ENCODE data around the gene MYD88.
A peak's percentile ranks its signal among the peaks of the same experiment; 100 is the strongest.

The MYD88 gene

DNA sequence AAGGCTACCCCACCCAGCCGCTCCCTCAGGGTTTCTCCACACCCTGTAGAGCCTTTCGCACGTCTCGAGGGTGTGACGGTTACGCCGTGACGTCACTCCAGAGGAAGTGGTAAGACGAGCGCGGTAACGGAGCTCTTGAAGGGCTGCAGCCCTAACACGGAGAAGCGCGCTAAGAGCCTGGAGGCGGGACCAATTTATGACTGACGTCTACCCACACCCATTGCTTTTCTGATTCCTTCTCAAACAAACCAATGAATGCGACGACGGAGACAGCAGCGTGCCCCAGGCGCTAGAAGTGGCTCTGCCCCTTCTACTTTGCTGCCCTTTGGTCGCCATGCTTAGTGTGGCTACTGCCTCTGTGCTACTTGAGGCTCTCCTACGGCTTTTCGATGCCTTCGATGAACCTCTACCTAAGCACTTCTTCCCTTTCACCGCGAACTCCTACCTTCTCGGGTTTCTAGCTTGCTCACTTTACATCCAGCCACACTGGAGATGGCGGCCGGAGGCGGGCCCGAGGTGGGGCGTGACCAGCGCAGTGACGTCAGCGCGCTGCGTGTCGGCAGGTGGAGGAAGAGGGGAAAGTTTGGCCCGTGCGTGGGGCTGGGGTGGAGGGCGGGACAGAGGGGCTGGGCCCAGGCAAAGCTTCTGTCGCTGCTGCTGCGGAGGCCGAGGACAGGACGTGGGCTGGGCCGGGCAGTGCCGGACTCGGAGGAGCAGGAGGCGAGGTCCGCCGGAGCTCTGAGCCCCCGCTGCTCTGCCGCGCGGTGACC is 26.7 kb downstream of the MYD88 start, which contains the start of gene OXSR1:
Gene OXSR1 (plus strand): TSS at position 586 of the 770 bp plus-strand sequence. CDS start 340 bp downstream, outside the sequence.
- H3K36me3 ChIP-seq (ENCODE audit: control insufficient read depth, insufficient read depth, low read length) = no peaks in the 10 kb centered on the region
- H3K23ac ChIP-seq (ENCODE audit: low read length) = peak within 1 kb of the TSS; percentile 59
- H3K9ac ChIP-seq (ENCODE audit: low read length) = peak within 1 kb of the TSS; percentile 90
- no peaks in the 10 kb centered on the region for H3K4me1 ChIP-seq (ENCODE audit: control insufficient read depth, low read depth, low read length)
- H3K79me1 ChIP-seq (ENCODE audit: low read length) = peaks cover 8% of the 10 kb centered on the region
- peaks cover 33% of the 10 kb centered on the region for H3K79me2 ChIP-seq (ENCODE audit: control insufficient read depth, insufficient read depth, low read length)
- peak within 1 kb of the TSS; percentile 86 for H3K4me2 ChIP-seq (ENCODE audit: low read length)
- H2BK15ac ChIP-seq (replicated peaks; ENCODE audit: low read depth) = no peak within 1 kb of the TSS
- peak within 1 kb of the TSS; percentile 84 for H3K4me3 ChIP-seq (ENCODE audit: low read length)
- no peaks in the 10 kb centered on the region for H3K27me3 ChIP-seq (ENCODE audit: insufficient read depth, low read length, poor library complexity)
- no peak within 1 kb of the TSS for H2AK5ac ChIP-seq (ENCODE audit: low read length)
- H4K8ac ChIP-seq (ENCODE audit: low read depth, low read length) = no peak within 1 kb of the TSS
- H3K4ac ChIP-seq (ENCODE audit: low read depth, low read length) = peak within 1 kb of the TSS; percentile 62
- peak within 1 kb of the TSS; percentile 86 for H3K18ac ChIP-seq (ENCODE audit: low read length)
- H2BK120ac ChIP-seq (ENCODE audit: low read depth, low read length) = no peak within 1 kb of the TSS
- H3K27ac ChIP-seq (ENCODE audit: low read depth, low read length) = peak within 1 kb of the TSS; percentile 70
- peak within 1 kb of the TSS; percentile 97 for H2BK5ac ChIP-seq (ENCODE audit: low read length)
- peak within 1 kb of the TSS; percentile 99 for H3K56ac ChIP-seq (ENCODE audit: low read length)
- DNase-seq = peak; percentile 99
- no CpG with 5 or more reads among the region's 57 CpGs for WGBS (ENCODE audit: extremely low coverage, insufficient coverage, low lambda C conversion rate)
- peak within 1 kb of the TSS; percentile 98 for H4K5ac ChIP-seq (ENCODE audit: low read length)

DNA sequence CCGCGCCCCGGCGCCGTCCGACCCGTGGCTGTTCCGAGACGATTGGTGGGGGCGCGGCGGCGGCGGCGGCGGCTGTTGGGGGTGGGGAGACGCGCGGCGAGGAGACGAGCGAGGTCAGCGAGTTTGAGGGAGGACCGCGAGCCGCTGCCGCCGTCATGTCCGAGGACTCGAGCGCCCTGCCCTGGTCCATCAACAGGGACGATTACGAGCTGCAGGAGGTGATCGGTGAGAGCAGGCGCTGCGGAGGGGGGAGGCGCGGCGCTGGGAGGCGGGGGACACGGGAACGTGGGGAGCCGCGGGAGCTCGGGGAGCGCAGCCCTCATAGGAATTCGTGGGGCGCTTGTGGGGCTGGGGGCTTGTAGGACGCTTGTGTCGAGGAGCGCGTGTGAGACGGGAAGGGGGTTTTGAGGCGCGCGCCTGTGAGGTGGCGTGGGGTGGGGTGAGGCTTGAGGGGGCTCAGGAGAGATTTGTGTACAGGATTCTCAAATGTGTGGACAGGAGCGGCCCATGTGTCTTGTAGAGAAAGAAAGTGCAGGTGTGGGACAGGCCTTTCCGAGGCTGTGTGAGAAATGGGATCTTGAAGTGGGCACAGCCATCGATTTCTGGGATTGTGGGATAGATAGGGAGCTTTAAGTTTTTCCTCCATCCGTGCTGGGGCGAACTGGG is 27.4 kb downstream of the MYD88 start:
- peak; percentile 61 for DNase-seq
- no peak overlapping the region for H2BK5ac ChIP-seq (ENCODE audit: low read length)
- no peaks in the 10 kb centered on the region for H3K27me3 ChIP-seq (ENCODE audit: insufficient read depth, low read length, poor library complexity)
- H2AK5ac ChIP-seq (ENCODE audit: low read length) = no peak overlapping the region
- H3K23ac ChIP-seq (ENCODE audit: low read length) = peak overlapping the region; percentile 59
- H3K4me1 ChIP-seq (ENCODE audit: control insufficient read depth, low read depth, low read length) = no peaks in the 10 kb centered on the region
- H3K36me3 ChIP-seq (ENCODE audit: control insufficient read depth, insufficient read depth, low read length) = no peaks in the 10 kb centered on the region
- H3K79me2 ChIP-seq (ENCODE audit: control insufficient read depth, insufficient read depth, low read length) = peaks cover 38% of the 10 kb centered on the region
- H3K56ac ChIP-seq (ENCODE audit: low read length) = peak overlapping the region; percentile 99
- H2BK15ac ChIP-seq (replicated peaks; ENCODE audit: low read depth) = no peak overlapping the region
- WGBS (ENCODE audit: extremely low coverage, insufficient coverage, low lambda C conversion rate) = no CpG with 5 or more reads among the region's 62 CpGs
- H3K4me2 ChIP-seq (ENCODE audit: low read length) = peak overlapping the region; percentile 86
- H4K8ac ChIP-seq (ENCODE audit: low read depth, low read length) = no peak overlapping the region
- H3K4me3 ChIP-seq (ENCODE audit: low read length) = peak overlapping the region; percentile 84
- H2BK120ac ChIP-seq (ENCODE audit: low read depth, low read length) = no peak overlapping the region
- H3K79me1 ChIP-seq (ENCODE audit: low read length) = peaks cover 8% of the 10 kb centered on the region
- H3K27ac ChIP-seq (ENCODE audit: low read depth, low read length) = peak overlapping the region; percentile 70
- H4K5ac ChIP-seq (ENCODE audit: low read length) = no peak overlapping the region
- peak overlapping the region; percentile 86 for H3K18ac ChIP-seq (ENCODE audit: low read length)
- H3K4ac ChIP-seq (ENCODE audit: low read depth, low read length) = peak overlapping the region; percentile 48
- peak overlapping the region; percentile 71 for H3K9ac ChIP-seq (ENCODE audit: low read length)

DNA sequence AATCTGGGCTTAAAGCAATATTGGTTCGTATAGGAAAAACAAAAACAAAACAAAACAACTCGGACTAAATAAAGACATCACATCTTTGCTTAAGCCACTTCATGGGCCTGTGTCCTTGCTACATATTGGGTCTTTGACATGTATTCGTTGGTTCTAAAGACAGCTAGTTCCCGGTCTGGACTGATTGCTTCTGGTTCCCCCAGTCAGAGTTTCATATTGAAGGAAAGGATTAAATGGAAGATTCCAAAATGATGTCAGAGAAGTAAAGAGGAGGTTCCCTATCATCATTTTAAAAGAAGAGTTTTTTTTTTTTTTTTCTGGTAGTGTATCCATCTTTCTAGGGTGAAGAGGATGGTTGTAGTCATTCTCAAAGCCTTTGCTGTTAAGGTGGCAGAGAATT is 29.1 kb downstream of the MYD88 start:
- Histone ChIP-seq H3K4me3 (ENCODE audit: low read length) (no peak overlapping the region), H3K79me1 (ENCODE audit: low read length) (peaks cover 9% of the 10 kb centered on the region), H3K36me3 (ENCODE audit: control insufficient read depth, insufficient read depth, low read length) (no peaks in the 10 kb centered on the region), H3K4me1 (ENCODE audit: control insufficient read depth, low read depth, low read length) (no peaks in the 10 kb centered on the region), H3K4ac (ENCODE audit: low read depth, low read length) (no peak overlapping the region), H3K79me2 (ENCODE audit: control insufficient read depth, insufficient read depth, low read length) (peaks cover 45% of the 10 kb centered on the region), H3K18ac (ENCODE audit: low read length) (no peak overlapping the region), H4K8ac (ENCODE audit: low read depth, low read length) (no peak overlapping the region), H4K5ac (ENCODE audit: low read length) (no peak overlapping the region), H3K9ac (ENCODE audit: low read length) (no peak overlapping the region), H2BK15ac (replicated peaks; ENCODE audit: low read depth) (no peak overlapping the region), H3K4me2 (ENCODE audit: low read length) (no peak overlapping the region), H3K27ac (ENCODE audit: low read depth, low read length) (no peak overlapping the region), H2BK5ac (ENCODE audit: low read length) (no peak overlapping the region), H2BK120ac (ENCODE audit: low read depth, low read length) (no peak overlapping the region), H2AK5ac (ENCODE audit: low read length) (no peak overlapping the region), H3K56ac (ENCODE audit: low read length) (no peak overlapping the region), H3K23ac (ENCODE audit: low read length) (no peak overlapping the region), H3K27me3 (ENCODE audit: insufficient read depth, low read length, poor library complexity) (no peaks in the 10 kb centered on the region)
- WGBS (ENCODE audit: extremely low coverage, insufficient coverage, low lambda C conversion rate) = no CpG with 5 or more reads among the region's 4 CpGs
- DNase-seq = no peak

DNA sequence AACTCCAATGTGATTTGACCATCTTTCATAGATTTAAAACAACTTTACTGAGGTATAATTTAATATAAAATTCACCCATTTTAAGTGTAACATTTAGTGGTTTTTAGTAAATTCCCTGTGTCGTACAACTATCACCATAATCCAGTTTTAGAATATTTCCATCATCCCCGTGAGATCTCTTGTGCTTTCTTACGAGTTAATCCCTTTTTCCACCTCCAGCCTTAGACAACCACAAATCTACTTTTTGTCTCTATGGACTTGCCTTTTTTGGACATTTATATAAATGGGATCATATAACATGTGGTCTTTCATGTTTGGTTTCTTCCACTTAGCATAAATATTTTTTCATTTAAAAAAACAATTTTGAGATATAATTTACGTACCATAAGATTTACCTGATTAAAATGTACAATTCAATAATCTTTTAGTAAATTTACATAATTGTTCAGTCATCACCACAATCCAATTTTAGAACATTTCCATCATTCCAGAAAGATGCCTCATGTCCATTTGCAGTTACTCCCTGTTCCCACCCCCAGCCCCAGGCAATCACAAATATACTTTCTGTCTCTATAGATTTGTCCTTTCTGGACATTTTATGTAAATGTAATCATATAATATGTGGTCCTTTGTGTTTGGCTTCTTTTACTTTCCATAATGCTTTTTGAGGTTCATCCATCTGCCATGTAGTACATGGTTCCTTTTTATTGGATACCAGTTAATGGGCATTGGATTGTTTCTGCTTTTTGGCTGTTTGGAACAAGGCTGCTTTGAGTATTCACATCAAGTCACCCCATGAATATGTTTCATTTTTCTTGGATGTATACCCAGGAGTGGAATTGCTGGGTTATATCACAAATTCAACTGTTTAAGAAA is 29.9 kb downstream of the MYD88 start:
- Histone ChIP-seq H3K18ac (ENCODE audit: low read length) (no peak overlapping the region), H2AK5ac (ENCODE audit: low read length) (no peak overlapping the region), H2BK15ac (replicated peaks; ENCODE audit: low read depth) (no peak overlapping the region), H3K36me3 (ENCODE audit: control insufficient read depth, insufficient read depth, low read length) (no peaks in the 10 kb centered on the region), H3K56ac (ENCODE audit: low read length) (no peak overlapping the region), H2BK5ac (ENCODE audit: low read length) (no peak overlapping the region), H3K4me3 (ENCODE audit: low read length) (no peak overlapping the region), H3K27ac (ENCODE audit: low read depth, low read length) (no peak overlapping the region), H3K79me1 (ENCODE audit: low read length) (peaks cover 13% of the 10 kb centered on the region), H3K23ac (ENCODE audit: low read length) (no peak overlapping the region), H3K27me3 (ENCODE audit: insufficient read depth, low read length, poor library complexity) (no peaks in the 10 kb centered on the region), H3K4me2 (ENCODE audit: low read length) (no peak overlapping the region), H3K4me1 (ENCODE audit: control insufficient read depth, low read depth, low read length) (no peaks in the 10 kb centered on the region), H3K9ac (ENCODE audit: low read length) (no peak overlapping the region), H3K79me2 (ENCODE audit: control insufficient read depth, insufficient read depth, low read length) (peaks cover 49% of the 10 kb centered on the region), H3K4ac (ENCODE audit: low read depth, low read length) (no peak overlapping the region), H4K8ac (ENCODE audit: low read depth, low read length) (no peak overlapping the region), H4K5ac (ENCODE audit: low read length) (no peak overlapping the region), H2BK120ac (ENCODE audit: low read depth, low read length) (no peak overlapping the region)
- no CpG with 5 or more reads among the region's 4 CpGs for WGBS (ENCODE audit: extremely low coverage, insufficient coverage, low lambda C conversion rate)
- DNase-seq = no peak

DNA sequence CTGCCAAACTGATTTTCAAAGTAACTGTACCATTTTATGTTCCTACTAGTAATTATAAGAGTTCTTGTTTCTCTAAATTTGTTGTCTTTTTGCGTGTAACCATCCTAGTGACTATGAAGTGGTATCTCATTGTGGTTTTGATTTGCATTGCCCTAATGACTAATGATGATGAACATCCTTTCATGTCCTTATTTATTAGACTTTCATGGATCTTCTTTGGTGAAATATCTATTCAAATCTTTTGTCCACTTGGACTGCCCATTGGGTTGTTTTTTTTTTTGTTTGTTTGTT is 30.5 kb downstream of the MYD88 start:
- H3K4ac ChIP-seq (ENCODE audit: low read depth, low read length) = no peak overlapping the region
- H3K4me2 ChIP-seq (ENCODE audit: low read length) = no peak overlapping the region
- H2BK15ac ChIP-seq (replicated peaks; ENCODE audit: low read depth) = no peak overlapping the region
- H4K5ac ChIP-seq (ENCODE audit: low read length) = no peak overlapping the region
- H3K23ac ChIP-seq (ENCODE audit: low read length) = no peak overlapping the region
- no peak overlapping the region for H3K4me3 ChIP-seq (ENCODE audit: low read length)
- no peak for DNase-seq
- no peak overlapping the region for H3K9ac ChIP-seq (ENCODE audit: low read length)
- H2BK5ac ChIP-seq (ENCODE audit: low read length) = no peak overlapping the region
- peaks cover 4% of the 10 kb centered on the region for H3K4me1 ChIP-seq (ENCODE audit: control insufficient read depth, low read depth, low read length)
- peaks cover 13% of the 10 kb centered on the region for H3K79me1 ChIP-seq (ENCODE audit: low read length)
- peaks cover 52% of the 10 kb centered on the region for H3K79me2 ChIP-seq (ENCODE audit: control insufficient read depth, insufficient read depth, low read length)
- no peak overlapping the region for H3K56ac ChIP-seq (ENCODE audit: low read length)
- no peaks in the 10 kb centered on the region for H3K27me3 ChIP-seq (ENCODE audit: insufficient read depth, low read length, poor library complexity)
- no peak overlapping the region for H4K8ac ChIP-seq (ENCODE audit: low read depth, low read length)
- no peaks in the 10 kb centered on the region for H3K36me3 ChIP-seq (ENCODE audit: control insufficient read depth, insufficient read depth, low read length)
- H3K27ac ChIP-seq (ENCODE audit: low read depth, low read length) = no peak overlapping the region
- H2BK120ac ChIP-seq (ENCODE audit: low read depth, low read length) = no peak overlapping the region
- no CpG with 5 or more reads among the region's 1 CpG for WGBS (ENCODE audit: extremely low coverage, insufficient coverage, low lambda C conversion rate)
- no peak overlapping the region for H3K18ac ChIP-seq (ENCODE audit: low read length)
- H2AK5ac ChIP-seq (ENCODE audit: low read length) = no peak overlapping the region

Measured in mesendoderm (in vitro differentiated cells).